ENCODE results near the gene KCNAB1.
"Not testable (repeated sequence)": the region's sequence is repeated elsewhere in the genome, so short reads cannot be mapped to it uniquely, and the experiment has no call there.

KCNAB1 gene

DNA sequence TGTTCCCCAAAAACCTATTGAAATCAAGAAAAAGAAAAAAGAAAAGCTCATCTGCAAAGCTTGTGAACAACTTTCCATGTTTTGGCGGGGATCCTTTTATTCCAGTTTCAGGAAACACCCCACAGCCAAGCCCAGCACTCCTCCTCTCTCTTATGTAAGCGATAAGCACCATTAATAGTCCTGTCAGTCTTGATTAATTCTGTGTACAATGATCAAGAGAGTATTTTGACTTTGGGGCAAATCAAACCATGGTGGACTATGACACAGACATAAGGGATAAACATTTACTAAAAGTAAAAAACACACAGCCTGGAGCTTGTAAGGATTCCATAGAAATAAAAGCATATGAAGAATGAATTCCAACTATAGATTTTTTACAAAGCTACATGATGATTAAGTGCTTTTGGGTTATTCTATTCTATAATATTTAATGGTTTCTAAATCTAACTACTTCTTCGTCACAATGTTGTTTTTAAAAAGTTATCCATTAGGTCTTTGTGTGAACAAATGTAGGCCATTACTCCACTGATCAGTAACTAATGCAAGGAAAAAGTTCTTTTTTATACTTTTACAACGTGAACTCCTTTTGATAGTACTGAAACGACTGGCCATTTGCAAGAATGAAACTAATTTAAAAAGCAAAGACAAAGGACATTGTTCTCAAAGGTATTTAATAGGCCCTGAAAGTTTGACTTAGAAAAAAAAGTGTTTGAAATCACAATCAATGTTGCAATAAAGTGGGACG is 106.5 kb downstream of the KCNAB1 start:
- DNase-seq: no peak

DNA sequence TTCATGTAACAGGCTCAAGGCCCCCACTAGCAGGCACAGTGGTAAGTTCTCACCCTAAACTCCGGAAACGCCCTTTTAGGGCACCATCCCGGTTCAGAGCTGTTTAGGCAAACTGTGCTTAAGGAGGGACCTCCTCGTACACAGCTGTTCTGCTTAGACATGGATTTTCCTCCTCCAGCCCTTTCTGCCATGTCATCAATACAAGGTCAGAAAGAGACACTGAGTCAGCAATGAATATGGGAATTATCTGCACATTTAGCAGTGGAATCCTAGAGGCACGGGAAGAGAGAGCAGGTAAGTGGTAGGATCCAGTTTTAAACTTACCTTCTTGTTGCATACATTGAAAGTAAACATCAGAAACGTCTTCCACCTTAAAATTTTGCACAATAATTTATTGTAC is 107.3 kb downstream of the KCNAB1 start:
- DNase-seq: no peak

DNA sequence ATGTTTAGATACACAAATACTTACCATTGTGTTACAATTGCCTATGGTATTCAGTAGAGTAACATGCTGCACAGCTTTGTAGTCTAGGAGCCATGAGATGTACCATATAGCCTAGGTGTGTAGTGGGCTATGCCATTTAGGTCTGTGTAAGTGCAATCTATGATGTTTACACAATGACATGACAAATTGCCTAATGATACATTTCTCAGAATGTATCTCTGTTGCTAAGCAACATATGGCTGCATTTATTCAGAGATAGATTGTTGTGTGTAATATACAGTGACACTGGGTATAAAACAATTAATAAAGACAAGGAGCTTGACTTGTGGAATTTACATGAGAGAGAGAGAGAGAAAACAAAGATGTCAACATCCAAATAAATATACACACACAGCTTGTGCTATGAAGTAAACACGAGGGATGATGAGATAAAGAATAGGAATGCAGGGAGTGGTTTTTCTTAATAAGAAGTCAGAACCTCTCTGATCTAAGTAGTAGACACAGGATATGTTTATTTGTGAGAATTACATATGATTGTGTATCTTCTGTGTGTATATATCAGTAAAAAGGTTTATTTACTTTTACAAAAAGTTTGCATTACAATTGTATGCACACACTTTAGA is 110.0 kb downstream of the KCNAB1 start:
- no peak for DNase-seq

DNA sequence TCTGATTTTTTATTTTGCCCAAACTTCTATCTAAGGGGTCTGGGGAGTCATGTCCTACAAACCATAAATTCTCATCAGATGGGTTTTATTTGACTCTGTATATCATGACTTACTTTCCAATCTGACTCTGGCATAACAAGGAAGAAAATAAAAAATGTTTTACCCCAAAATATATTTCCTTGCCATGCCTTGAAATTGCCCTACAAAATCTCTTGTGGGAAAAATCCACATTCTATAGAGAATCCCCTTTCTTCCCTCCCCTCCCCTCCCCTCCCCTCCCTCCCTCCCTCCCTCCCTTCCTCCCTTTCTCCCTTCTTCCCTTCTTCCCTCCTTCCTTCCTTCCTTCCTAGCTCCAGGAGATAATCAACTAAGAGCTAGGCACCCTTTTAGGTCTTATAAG is 110.8 kb downstream of the KCNAB1 start:
- DNase-seq: not testable (repeated sequence)

DNA sequence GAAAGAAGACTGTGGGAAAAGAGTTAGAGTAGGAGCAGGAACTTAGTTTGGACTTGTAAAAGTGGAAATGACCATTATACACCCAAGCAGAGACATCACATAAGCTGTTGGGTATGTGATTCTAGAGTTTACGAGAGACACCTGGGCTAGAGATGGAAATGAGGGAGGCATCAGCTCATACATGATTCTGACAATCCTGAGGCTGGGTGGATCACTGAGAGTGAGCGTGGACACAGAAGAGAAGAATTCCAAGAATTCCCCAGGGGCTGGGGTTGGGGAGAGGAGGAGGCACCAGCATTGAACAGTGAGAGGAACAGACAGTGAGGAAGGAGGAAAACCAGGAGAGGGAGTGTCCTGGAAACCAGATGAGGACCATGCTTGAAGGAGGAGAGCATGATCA is 113.5 kb downstream of the KCNAB1 start:
- DNase-seq: no peak

DNA sequence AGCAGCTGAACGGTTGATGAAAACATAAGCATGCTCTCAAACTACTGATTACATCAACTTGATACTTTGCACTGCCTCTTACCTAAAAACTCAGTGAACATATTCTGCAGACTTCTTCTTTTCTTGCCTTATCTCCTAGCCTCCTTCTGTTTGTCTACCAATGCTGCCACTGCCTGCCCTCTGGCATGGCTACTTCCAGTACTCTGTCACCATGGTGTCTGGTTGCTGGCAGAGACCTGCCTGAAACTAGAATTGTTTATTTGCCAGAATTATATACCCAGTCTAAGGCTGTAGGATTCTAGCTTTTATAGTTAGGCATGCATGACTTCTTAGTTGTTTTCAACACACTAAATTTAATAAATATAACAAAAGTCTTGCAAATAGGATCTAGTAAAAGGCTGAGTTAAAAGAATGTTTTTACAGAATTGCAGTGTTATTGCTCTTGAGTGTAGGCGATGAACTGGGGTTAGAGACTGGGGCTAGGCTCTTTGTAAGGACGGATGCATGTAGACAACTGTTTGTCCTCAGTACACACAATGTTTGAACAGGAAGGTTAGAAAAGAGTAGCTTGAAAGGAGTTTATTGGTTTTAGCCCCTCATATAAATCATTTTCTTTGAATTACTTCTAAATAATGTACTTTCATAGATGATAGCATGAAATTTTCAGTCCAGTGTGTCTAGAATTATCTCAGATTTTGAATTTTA is 116.3 kb downstream of the KCNAB1 start:
- no peak for DNase-seq

DNA sequence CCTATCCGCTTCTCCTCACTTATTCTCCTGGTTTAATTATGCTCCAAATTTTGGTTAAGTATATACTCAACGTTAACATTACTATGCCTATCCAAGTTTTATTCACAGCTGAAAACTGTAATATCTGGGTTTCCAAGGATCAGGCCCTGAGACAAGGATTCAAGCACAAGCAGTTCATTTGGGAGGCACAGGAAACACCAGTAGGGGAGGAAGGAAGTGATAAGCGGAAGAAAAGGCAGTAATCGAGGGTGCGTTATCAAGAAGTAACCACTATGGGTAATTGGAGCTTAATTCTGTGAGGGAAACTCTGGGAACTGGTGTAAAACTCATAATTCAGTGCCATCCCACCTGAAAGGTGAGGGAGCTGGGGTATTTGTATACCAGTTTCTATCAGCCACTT is 120.3 kb downstream of the KCNAB1 start:
- DNase-seq: no peak

DNA sequence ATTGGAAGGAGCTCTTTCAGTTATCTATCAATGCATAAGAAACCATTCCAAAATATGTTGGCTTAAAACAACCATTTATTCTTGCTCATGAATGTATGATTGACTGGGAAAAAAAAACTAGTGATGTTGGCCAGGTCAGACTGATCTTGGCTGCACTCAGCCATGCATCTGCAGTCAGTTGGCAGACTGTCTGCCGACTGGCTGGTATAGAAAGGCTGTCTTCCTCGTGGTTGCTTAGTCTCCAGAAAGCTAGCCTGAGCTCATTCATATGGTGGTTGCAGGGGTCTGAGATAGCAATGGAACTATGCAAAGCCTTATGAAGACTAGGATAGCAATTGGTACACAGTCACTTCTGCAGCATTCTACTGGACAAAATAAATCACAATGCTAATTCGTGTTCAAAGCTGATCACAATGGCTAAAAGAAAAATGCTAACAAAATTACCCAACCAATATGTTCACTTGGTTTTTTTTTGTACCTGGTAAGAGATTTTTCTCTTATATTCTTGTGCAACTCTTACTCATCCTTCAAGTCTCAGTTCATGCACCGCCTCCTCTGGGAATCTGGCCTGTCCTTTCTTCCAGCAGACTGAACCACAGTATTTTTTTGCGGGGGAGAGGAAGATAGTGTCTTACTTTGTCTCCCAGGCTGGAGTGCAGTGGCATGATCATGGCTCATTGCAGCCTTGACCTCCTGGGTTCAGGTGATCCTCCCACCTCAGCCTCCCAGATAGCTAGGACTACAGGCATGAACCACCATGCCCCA is 126.8 kb downstream of the KCNAB1 start:
- DNase-seq: no peak

DNA sequence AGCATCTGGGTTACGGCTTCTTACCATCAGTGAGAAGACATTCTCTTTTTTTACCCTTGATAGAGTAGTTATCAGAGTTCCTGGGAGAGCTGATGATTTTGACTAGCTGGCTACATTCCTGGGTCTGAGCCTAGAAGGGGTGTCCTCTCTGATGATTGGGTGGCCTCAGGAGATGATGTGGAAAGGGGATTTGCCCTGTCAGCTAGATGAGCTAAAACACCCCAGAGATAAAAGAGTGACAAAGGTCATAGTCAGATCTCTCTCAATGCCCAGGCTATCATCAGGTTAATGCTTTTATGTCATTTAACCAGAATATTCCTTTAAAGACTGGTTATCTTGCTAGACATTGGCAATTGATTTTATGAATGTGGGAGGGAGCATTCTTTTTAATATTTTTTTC is 130.2 kb downstream of the KCNAB1 start:
- no peak for DNase-seq

DNA sequence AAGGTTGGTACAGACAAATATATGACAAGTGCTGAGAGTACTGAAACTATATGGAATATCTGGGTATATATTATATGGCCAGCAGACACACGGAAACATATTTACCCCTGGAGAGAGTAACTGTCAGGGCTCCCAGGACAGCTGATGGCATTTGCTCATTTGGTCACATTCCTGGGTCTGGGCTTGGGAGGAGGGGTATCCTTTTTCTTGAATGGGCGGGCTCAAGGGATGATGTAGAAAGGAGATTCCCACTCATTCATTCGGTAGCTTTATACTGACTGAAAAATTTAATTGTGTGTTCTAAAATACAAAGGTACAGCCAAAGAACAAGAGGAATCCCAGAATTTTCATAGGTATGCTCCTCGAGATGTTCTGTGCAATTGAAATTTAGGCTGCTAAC is 131.0 kb downstream of the KCNAB1 start:
- DNase-seq: no peak

DNA sequence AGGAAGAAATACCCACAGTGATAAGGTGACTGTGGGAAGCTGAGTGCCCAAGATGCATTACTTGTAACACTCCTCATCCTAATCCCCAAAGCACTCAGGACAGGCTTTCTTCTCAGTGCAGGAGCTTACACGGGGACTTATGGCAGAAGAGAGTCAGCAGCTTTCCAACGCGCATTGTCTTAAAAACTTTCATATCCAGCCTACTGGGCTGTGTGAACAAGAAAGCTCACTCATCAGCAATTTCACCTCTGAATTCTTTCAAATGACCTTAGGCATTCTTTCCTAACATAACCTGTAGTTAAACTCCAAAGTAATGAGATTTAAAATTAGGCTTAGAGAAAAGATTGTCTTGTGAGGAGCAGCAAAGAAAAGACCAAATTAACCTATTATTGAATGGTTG is 132.3 kb downstream of the KCNAB1 start:
- no peak for DNase-seq

DNA sequence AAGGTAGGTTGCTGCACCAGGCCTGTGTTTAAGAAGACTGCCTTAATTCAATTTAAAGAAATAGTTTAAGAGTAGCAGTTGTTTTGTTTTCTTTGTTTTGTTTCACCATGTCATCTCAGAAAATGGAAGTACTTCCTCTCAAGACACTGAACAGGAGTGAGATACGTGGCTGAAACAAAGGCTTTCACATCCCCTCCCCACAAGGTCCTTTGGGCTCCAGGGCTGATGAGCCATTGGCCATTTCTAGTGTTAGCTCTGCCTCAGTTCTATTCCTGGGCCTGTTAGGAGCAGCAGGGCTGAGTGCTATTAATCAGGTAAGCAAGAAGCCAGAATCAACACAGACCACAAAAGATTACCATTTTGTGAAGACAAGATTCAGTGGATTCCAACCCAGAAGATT is 132.8 kb downstream of the KCNAB1 start:
- DNase-seq: no peak

DNA sequence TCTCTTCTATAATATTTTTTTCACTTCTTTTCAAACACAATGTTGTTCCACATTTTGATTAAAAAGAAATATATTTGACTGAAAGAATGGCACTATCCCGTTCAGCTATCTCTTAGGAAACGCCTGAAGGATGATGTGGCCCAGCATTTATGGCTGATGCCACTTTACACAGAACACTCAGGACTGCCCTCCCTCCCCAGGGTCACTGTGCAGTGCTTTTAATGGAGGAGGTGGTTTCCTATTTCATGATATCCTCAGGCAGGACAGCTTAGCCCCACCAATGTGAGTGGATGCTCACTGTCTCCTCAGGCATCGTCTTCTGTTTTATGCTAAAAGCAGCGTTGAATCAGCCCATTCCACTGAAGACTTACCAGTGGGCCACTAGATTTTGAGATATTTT is 135.9 kb downstream of the KCNAB1 start:
- no peak for DNase-seq

DNA sequence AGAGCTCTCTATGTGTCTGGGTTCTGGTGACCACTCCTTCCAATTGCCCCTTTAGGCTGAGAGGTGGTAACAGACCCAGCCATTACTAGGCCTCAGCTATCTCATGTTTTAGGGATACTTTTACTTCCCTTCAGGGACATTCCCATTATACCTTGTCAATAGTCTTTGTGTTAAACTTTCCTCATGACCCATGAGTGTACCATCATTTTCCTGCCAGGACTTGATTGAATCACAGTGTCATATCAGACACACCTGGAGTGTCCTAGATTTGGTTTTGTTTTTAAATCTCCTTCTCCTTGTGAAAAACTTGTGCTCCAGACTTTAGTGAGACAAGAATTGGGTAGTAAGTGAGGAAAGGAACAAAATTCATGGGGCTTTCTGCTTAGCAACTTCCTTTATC is 136.6 kb downstream of the KCNAB1 start:
- no peak for DNase-seq

DNA sequence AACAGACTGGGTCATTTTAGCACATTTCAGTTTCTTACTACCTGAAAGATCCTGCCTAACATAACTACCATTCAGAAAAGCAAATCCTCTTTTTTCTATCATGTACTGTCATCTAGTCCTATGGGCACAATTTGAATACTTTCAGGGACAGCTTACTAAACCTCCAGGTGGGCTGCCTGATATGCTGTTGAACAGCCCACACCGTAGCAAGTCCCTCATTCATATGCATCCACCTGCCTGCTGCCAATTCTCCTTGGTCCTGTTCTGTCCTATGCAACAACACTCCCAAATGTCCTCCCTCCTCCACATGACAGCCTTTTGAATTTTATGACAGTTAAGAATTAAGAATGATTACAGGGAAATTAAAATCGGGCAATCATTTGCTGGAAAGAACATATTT is 137.9 kb downstream of the KCNAB1 start:
- no peak for DNase-seq

DNA sequence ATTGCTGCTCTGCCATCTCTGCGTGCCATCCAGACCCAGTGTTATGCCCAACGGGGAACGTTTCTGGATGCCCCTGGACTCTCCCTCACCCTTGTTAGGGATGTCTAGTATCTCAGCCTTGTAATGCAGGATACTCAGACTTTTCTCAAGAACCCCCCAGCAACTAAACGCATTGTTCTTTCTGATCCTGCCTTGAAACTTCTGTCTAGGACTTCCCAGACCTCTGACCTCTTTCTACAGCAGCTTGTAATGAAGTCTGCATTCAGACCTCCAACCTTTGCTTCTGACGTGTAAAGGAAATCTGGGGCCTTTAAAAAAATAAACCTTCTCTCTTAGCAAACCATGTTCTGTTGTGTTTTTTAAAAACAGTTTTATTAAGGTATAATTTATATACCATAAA is 139.5 kb downstream of the KCNAB1 start:
- no peak for DNase-seq

DNA sequence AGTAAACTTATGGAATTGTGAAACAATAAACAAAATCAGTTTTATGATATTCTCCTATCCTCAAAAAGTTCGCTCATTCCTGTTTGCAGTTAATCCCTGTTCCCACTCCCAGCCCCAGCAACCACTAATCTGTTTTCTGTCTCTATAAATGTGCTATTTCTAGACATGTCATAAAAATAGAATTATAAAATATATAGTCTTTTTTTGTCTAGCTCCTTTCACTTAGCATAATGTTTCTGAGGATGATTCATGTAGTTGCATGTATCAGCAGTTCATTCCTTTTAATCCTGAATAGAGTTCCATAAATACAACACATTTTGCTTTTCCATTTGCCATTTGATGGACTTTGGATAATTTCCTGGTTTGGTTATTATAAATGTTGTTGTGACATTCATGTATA is 140.0 kb downstream of the KCNAB1 start:
- DNase-seq: no peak

DNA sequence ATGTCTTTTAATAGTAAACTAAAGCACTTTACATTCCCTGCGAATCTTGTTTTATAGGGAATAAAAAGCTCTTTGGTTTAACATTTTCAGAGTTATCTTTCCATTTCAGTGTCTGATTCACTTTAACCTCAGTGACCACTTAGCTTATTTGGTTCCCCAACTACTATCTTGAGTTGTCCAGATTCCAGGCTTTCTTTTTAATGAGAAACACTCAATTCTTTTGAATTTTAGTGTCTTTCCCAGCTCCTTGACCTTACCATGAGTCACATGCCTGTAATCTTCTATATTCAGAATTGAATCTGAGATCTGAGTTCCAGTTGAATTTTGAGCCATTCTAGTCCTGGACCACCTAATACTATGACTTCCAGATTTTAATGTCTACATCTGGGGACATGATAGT is 144.4 kb downstream of the KCNAB1 start:
- no peak for DNase-seq

DNA sequence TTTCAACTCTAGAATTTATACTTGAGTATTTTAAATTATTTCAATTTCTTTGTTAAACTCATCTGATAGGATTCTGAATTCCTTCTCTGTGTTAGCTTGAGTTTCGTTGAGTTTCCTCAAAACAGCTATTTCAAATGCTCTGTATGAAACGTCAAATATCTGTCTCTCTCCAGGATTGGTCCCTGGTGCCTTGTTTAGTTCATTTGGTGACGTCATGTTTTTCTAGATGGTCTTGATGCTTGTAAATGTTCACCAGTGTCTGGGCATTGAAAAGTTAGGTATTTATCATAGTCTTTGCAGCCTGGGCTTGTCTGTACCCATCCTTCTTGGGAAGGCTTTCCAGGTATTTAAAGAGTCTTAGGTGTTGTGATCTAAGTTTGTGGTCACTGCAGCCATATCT is 151.1 kb downstream of the KCNAB1 start:
- DNase-seq: no peak

DNA sequence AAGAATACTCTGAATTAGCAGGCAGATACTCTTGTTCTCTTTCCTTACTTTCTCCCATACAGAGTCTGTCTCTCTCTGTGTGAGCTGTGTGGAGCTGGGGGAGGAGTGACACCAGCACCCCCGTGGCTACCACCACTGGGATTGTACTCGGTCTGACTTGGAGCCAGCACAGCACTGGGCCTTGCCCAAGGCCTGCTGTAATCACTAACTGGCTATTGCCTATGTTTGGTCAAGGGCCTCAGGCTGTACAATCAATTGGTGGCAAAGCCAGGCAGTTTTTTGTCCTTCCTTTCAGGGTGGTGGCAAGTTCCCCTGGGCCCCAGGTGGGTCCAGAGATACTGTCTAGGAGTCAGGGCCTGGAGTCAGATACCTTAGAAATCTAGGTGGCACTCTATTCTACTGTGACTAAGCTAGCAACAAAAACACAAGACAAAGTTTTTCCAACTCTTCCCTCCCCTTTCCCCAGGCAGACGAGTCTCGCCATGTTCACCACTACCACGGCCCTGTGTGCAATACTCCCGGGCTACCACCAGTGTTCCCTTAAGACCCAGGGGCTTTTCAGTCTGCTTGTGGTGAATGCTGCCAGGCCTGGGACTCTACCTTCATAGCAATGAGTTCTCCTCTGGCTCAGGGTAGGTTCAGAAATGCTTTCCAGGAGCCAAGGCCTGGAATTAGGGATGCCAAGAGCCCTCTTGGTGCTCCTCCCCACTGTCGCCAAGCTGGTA is 151.8 kb downstream of the KCNAB1 start:
- no peak for DNase-seq

DNA sequence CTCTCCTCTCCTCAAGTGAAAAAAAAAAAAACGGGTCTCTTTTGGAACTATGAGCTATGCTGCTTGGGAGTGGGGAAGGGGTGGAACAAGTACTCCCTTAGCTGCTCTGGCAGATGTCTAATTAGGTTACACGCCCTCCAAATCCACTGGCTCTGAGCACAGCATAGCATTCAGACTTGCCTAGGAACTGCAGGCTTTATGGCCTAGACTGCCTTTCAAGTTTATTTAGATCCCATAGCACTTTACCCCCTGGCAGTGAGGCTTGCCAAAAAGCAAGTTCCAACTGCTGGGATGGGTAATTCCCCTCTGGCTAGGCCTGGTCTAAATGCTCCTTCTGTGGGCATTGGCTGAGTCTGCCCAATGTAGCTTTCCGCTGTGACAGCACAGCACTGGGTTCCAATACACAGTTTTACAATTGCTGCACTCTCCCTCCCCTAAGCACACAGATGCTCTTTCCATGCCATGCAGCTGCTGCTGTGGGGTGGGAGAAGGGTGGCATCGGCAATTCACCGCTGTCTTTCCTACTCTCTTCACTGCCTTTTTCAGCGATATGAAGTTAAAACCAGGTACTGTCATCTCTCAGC is 152.8 kb downstream of the KCNAB1 start:
- DNase-seq: no peak

DNA sequence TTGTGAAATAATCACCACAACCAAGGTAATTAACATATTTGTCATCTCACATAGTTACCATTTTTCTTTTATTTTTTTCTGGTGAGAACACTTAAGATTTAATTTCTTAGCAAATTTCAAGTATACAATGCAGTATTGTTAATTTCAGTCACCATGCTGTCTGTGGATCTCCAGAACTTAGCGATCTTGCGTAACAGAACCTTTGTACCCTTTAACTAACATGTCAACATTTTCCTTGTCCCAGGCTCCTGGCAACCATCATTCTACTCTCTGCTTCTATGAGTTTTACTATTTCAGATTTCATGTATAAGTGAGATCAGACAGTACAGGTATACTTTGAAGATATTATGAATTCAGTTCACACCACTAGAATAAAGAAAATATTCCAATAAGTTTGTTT is 154.4 kb downstream of the KCNAB1 start:
- DNase-seq: no peak

DNA sequence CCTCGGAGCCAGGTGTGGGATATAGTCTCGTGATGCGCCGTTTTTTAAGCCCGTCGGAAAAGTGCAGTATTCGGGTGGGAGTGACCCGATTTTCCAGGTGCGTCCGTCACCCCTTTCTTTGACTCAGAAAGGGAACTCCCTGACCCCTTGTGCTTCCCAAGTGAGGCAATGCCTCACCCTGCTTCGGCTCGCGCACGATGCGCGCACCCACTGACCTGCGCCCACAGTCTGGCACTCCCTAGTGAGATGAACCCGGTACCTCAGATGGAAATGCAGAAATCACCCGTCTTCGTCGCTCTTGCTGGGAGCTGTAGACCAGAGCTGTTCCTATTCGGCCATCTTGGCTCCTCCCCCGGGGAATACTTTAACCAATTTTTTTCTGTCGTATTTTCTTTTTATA is 164.3 kb downstream of the KCNAB1 start:
- DNase-seq: not testable (repeated sequence)

All from hematopoietic multipotent progenitor cell treated with erythropoietin and hydrocortisone succinate and interleukin-3 and kit ligand, for 8 days (in vitro differentiated cells).